Renal cortex interstitium (tissue), 11 donors: Measurements from ENCODE around the gene NR5A2. TPM values are rescaled to one million over a fixed set of nuclear protein-coding genes. Genes with fewer than 3 reads are reported as not detected.
"Not testable (repeated sequence)": the region's sequence is repeated elsewhere in the genome, so short reads cannot be mapped to it uniquely, and the experiment has no call there.

Source experiments
- DNase-seq, 11 donors: peaks; one replicate each; pipeline ENCODE4 v3.0.0-alpha.2; 2013; ENCODE audit warnings: low read depth in 9 of 11, low spot score in 4 of 11; ENCODE audit errors: extremely low read depth in 1 of 11
- polyA plus RNA-seq, 3 donors: library from polyadenylated mRNA; unstranded; fragments of 120-200 nt; gene quantifications; one replicate each; pipeline ENCODE4 v1.2.1, GENCODE V29; 2013; ENCODE audit not compliant: insufficient read length in 3 of 3

The NR5A2 gene
- polyA plus RNA-seq, 3 donors: 2.0 to 2.5 (median 2.5) TPM

DNA sequence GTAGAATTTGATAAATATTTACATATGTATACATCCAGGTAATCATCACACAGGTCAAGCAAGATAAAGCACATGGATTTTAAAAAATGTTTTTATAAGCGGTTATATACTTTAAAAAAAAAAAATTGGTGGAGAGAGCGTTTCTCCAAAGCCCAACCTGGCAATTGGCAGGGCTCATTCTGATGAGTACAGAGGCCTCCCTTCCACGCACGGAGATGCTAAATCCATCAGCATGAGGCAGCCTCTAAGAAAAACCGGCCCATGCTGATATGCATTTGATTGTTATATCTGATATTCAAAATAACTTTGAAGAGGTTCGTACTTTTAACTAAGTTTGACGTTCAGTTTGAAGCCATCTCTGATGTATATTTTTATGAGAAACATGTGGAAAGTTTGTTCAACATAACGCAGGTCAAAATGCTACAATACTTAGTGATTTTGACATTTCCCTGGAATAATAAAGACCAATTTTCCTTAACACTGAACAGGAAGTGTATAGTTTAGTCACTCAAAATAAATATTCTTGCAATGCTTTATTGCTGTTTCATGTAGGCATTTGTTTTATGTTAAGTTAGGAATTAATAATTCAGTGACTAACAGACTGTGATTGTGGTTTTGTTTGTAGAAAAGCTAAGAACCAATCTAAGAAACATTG is 151.7 kb downstream of the NR5A2 start:
- no peak for DNase-seq

DNA sequence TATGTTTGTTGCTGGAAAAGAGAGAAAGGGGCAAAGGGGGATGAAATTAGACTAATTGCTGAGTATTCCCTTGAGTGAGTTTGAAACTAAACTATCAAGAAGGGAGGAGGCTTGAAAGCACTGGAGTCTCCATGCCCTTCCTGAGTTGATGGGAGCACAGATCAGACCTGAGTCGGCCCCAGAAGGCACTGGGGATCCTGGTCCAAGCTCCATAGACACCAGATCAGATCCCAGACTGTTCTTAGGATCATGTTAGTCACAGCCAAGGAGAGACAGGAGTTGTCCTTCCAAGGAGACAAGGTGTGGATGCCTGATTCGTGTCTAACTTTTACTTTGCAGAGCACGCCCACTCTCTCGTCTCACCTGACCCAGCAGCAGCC is 152.3 kb downstream of the NR5A2 start:
- no peak for DNase-seq

DNA sequence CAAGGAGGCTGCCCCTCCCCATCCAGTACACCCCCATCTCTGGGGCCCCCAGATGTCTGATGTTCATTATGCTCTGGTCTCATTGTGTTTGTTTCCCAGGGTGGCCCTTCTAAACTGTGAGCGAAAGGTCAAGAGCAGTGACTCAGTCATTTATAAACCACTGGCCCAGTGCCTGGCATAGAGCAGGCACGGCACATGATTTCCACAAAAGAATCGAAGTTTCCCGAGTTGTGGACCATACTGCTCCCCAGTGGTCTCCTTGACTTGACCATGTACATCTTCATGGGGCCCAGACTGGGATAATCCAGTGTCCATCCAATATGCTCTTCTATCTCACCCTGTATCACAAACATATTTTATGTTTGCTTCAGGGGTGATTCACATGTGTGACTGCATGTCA is 153.3 kb downstream of the NR5A2 start:
- DNase-seq: no peak

DNA sequence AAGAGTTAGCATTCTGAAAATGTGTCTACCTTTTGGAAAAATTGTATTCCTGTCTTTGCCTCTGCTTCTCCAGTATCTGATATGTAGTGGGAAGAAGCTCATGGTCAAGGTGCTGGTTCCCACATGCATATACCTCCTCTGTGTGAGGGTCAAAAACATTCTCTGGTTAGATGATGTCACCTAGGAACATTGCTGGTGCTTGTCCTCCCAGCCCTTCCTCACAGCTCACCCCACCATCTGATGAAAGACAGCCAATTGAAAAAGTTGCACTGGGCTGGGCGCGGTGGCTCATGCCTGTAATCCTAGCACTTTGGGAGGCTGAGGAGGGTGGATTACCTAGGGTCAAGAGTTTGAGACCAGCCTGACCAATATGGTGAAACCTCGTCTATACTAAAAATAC is 154.4 kb downstream of the NR5A2 start:
- DNase-seq: no peak

DNA sequence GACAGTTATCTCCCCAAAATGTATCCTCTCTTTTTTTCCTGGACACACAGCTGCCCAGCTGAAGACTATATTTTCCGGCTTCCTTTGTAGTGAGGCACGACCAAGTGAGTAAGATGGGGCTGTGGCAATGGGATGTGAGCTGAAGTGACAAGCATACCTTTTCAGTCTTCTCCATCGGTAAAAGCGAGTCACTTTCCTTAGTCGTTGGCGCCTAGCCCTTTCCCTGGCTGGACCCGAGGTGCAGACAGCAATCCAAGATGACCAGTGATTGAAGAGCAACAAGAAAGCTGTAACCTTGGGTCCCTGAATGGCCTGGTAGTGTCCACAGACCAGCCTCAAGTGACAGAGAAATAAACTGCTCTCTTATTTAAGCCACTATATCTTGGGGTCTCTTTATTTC is 155.2 kb downstream of the NR5A2 start:
- no peak for DNase-seq

DNA sequence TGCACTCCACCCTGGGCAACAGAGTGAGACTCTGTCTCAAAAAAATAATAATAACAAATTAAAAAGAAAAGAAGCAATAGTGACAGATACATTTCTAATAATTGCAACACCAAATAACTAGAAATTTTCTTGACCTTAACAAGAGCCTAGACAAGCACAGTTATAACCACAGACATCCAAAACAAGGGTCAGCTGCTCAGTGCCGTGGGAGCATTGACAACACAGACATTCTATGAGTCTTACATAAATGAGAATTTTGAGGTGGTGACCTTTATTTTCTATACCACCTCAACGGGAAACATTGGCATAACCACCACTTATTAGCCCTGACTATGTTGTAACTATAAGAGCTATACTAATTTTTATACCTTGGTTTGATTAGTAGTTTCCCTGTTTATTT is 156.1 kb downstream of the NR5A2 start:
- no peak for DNase-seq

DNA sequence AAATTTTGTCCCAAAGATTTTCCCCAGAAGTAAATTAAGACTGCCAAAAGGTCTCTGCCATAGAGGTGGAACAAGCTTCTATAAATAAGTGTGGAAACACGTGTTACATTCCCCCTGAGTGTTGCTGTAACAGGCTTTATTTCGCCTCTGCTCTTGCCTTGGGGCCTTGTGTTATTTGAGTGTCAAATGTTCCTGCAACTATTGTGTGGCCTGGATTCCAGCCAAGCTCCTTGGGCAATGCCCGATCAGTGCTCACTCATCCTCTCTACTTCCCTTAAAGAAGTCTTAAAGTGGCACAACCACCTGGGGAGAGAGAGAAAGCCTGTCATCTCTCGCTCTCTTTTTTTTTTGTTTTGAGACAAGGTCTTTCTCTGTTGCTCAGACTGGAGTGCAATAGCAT is 156.7 kb downstream of the NR5A2 start:
- DNase-seq: peak in 9 of 11 donors; percentile 6 to 49 (median 27)

DNA sequence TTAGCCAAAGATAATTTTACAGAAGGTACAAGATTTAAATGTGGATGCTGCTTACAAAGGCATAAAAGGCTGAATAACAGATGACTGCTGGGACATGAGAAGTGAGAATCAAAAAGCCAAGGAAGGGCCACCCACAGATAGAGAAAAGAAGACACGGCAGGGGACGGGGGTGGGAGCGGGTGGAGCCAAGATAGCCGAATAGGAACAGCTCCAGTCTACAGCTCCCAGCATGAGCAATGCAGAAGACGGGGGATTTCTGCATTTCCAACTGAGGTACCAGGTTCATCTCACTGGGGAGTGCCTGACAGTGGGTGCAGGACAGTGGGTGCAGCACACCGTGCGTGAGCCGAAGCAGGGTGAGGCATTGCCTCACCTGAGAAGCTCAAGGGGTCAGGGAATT is 157.7 kb downstream of the NR5A2 start:
- DNase-seq: not testable (repeated sequence)

DNA sequence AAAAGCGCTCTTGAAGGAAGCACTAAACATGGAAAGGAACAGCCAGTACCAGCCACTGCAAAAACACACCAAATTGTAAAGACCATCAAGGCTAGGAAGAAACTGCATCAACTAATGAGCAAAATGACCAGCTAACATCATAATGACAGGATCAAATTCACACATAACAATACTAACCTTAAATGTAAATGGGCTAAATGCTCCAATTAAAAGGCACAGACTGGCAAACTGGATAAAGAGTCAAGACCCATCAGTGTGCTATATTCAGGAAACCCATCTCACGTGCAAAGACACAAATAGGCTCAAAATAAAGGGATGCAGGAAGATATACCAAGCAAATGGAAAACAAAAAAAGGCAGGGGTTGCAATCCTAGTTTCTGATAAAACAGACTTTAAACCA is 159.8 kb downstream of the NR5A2 start:
- not testable (repeated sequence) for DNase-seq

DNA sequence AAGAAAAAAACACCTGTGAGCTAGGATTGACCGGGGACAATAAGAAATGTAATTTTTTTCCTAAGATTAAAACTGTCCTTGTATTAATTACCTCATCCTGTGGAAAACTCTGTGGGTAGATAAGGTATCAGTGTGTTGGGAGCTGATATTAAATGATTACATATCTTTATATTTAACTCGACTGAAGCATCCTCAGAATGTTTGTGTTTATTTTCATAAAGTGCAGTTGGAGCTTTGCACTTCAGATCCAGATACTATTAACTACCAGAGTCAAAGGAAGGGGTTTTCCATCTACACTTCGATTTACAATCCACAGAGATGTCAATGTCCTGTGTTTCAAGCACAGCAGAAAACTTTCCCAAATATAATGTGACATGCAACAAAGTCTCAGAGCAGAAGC is 164.5 kb downstream of the NR5A2 start:
- DNase-seq: no peak

DNA sequence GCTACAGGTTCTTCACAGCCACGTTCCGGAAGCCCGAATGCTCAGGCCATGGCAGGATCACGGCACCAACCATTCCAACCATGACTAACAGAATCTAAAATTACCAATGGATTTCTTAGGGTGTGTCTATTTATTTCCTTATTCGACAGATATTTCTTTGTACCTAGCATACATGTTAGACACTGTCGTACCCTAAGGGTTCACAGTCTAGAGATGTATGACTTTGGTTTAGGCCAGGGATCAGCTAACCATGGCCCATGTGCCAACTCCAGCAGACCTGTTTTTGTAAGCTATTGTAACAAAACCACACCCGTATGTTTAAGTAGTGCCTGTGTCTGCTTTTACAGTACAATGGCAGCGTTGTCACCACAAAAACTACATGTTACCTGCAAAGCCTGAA is 167.0 kb downstream of the NR5A2 start:
- no peak for DNase-seq

DNA sequence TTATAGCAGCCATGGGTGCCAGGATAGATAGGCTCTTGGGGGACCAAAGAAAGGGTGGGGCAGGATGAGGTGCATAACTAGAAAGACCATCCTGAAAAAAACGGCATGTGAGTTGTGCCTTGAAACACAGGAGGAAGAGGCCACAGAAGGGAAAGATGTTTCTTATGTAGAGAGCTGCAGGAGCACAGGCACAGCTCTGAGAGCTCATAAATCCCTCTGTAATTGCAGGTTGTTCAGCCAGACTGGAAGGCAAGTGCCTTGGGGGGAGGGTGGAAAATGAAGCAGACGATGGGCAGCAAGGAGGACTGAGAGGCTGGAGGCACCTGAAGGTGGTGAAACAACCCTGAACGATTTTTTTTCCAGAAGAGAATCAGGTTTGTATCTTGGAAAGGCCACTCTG is 170.7 kb downstream of the NR5A2 start:
- DNase-seq: peak in 1 of 11 donors; percentile 19

DNA sequence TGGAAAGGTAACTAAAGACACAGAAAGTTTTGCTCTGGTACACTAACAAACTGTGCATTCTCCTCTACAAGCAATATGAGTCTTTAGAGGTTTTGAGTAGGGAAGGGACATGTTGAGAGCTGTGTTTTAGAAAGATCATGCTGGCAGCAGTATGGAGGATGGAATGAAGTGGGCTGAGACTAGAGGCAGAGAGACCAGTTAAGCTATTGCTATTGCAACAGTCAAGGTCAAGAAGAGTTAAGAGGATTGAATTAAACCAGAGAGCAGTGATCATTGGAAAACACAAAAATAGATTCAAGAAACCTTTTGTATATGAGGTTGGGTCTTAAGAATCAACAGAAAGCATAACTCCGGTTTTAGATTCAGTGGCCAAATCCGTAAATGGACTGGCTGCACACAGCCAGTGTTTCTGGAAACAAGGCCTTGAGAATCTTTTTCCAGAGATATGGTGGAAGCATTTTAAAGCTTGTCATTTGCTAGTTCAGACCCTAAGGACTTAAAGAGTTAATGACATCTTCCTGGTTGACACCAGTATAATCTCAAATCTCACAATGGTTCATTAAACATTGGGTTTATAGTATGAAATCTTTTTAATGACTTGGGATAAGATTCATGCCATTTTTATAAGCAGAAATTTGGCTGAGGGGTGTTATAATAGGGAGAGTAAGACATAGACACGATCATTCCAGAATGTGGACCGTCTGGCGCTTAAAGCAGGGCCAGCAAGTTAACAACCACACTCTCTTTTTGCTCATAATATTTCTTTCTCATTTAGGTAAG is 177.9 kb downstream of the NR5A2 start:
- DNase-seq: no peak

DNA sequence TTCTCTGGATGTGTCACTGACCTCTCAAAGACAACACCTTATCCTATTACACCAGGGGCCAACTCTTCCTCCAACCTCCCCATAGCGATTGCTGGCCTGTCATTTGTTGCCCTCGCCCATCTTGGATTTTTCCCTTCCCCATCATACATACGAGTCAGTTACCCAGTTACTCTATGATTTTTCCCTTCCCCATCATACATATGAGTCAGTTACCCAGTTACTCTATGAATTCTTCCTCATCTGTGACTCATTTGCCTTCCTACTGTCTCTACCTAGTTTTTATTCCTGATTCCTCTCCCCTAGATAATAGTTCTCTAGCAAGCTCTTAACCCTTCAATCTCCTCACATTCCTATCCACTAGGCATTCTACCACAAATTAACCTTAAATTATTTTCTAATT is 178.8 kb downstream of the NR5A2 start:
- DNase-seq: no peak

DNA sequence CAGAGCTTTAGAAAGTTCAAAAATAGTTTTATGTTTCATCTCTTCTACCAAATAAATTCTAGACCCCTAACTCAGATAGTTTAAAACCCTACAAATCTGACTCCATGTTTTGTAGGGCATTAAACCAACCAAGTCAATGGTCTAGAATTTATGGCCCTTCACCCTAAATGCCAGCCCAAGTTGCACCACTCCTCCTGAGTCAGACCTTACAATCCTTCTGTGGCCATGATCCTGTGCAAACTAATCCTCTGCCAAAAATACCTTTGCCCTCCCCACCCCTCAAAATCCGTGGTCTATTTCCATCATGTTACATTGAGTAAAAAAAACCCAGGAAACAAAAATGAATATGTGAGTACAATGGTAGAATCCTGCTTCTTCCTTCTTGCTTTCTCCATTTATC is 179.3 kb downstream of the NR5A2 start:
- no peak for DNase-seq

DNA sequence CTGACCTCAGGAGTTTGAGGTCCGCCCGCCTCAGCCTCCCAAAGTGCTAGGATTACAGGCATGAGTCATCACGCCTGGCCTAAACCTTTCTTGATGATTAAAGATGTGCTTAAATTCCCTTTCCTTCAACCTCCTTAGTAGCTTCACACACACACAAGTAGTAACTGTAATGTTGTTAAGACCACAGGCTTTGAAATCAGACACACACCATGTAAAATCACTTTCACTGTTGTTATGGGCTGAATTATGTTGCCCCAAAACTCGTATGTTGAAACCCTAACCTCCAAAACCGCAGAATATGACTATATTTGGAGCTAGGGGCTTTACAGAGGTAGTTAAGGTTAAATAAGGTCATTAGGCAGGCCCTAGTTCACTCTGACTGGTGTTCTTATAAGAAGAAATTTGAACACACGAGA is 180.2 kb downstream of the NR5A2 start:
- DNase-seq: no peak

DNA sequence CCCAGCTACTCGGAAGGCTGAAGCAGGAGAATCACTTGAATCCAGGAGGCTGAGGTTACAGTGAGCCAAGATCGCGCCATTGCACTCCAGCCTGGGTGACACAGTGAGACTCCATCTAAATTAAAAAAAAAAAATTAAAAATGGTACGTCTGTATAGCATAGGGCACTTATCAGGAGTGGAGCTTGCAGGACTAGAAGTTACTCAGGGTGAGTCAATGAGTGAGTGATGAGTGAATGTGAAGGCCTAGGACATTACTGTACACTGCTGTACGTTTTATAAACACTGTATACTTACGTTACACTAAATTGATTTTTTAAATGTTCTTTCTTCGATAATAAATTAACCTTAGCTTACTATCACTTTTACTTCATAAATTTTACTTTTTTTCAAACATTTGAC is 183.6 kb downstream of the NR5A2 start:
- no peak for DNase-seq

DNA sequence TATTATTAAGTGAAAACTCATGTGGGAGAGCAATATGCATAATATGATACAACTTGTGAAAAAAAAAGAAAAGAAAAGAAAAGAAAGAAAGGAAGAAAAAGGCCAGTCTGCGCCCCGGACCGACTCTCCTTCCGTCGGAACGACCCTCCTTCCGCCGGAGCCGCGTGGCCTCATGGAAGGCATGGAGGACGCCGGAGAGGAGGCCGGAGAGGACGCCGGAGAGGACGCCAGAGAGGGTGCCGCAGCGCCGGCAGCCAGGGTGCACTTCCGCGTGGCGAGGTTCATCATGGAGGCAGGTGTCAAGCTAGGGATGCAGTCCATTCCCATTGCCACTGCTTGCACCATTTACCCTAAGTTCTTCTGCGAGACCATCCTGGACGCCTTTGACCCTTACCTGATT is 185.9 kb downstream of the NR5A2 start:
- no peak for DNase-seq

DNA sequence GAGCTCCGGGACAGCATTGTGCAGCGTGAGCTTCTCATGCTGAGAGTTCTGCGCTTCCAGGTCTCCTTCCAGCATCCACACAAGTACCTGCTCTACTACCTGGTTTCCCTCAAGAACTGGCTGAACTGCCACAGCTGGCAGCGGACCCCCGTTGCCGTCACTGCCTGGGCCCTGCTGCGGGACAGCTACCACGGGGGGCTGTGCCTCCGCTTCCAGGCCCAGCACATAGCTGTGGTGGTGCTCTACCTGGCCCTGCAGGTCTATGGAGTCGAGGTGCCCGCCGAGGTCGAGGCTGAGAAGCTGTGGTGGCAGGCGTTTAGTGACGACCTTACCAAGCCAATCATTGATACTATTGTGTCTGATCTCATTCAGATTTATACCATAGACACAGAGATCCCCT is 186.4 kb downstream of the NR5A2 start:
- DNase-seq: no peak

DNA sequence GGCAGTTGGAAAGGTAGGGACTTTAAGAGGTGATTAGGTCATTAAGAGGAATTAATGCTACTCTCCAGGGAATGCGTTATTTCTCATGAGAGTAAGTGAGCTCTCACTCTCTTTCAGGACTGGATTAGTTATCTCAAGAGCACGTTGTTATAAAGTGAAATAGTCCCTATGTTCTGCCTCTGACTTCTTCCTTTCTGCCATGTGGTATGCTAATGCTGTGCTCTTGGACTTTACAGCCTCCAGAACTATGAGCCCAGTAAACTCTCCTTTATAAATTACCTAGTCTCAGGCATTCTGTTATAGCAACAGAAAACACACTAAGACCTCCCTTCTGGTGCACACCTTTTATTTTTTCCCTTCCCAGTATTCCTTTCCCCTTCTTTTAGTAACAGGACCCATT is 187.8 kb downstream of the NR5A2 start:
- DNase-seq: no peak

DNA sequence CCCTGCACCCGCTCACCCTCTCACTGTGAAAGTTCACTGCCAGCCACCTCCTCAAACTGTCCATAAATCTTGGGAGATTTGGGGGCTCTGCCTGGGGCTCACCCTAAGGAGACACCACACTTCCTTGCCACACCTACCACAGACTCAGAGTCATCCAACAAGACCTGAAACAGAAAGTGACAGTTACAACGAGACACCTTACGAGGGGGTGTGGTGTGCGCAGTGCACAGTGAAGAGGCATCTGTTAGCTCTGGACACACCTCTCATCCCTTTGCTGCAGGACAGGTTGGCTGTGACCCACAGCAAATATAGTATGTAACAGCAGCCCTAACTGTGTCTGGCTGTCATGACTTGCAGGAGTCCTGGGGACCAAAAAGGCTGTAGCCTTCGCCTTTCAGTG is 190.2 kb downstream of the NR5A2 start:
- no peak for DNase-seq
